ENCODE results near the gene ANTXR1. TPM values are rescaled to one million over a fixed set of nuclear protein-coding genes. Genes with fewer than 3 reads are reported as not detected.

The ANTXR1 gene
- total RNA-seq, 1 experiment from 2014 or later, result 48.3 TPM

- no peak for DNase-seq
- H2AFZ ChIP-seq, result no peak overlapping the region
- no peak overlapping the region for H3K4me3 ChIP-seq
- H3K27ac ChIP-seq, result no peak overlapping the region
- no peak overlapping the region for H3K4me2 ChIP-seq
- H3K9me2 ChIP-seq (ENCODE audit: insufficient read depth), result no peaks in the 10 kb centered on the region
- POLR2A ChIA-PET (ENCODE audit: unreplicated experiment), result no interaction called here
- intact Hi-C loops (cut with micrococcal nuclease; ENCODE audit: unreplicated experiment), result no loop called here
- no peak for TF ChIP-seq CTCF (conservative IDR thresholded peaks at IDR 0.05)
- H3K9me3 ChIP-seq (ENCODE audit: insufficient read depth, low read depth), result no peaks in the 10 kb centered on the region
- H3K79me2 ChIP-seq (ENCODE audit: low read depth), result no peaks in the 10 kb centered on the region
- BruUV-seq (replicated peaks), result no TSS peak
- H3K4me1 ChIP-seq (replicated peaks; ENCODE audit: insufficient read depth), result no peaks in the 10 kb centered on the region
- H3F3A ChIP-seq (ENCODE audit: insufficient read depth, low read depth), result no peaks in the 10 kb centered on the region
- H3K27me3 ChIP-seq (ENCODE audit: insufficient read depth, low read depth), result no peaks in the 10 kb centered on the region
- CTCF ChIA-PET, result no interaction called here
- no peaks in the 10 kb centered on the region for H3K36me3 ChIP-seq (ENCODE audit: low read depth)
- no peaks in the 10 kb centered on the region for H4K20me1 ChIP-seq (ENCODE audit: insufficient read depth)
Observed at GRCh38 chr2:69237070-69237670, 224.2 kb downstream of the ANTXR1 start.

GRCh38 chr2:69238449-69239031 lies 225.6 kb downstream of the ANTXR1 start:
- no TSS peak for BruUV-seq (replicated peaks)
- H3K36me3 ChIP-seq (ENCODE audit: low read depth), result no peaks in the 10 kb centered on the region
- H3K9me2 ChIP-seq (ENCODE audit: insufficient read depth), result no peaks in the 10 kb centered on the region
- H3F3A ChIP-seq (ENCODE audit: insufficient read depth, low read depth), result no peaks in the 10 kb centered on the region
- H4K20me1 ChIP-seq (ENCODE audit: insufficient read depth), result no peaks in the 10 kb centered on the region
- TF ChIP-seq EZH2 (IDR thresholded peaks at IDR 0.05; ENCODE audit: low read depth), result no peak
- no peak for TF ChIP-seq CTCF (conservative IDR thresholded peaks at IDR 0.05)
- H2AFZ ChIP-seq, result no peak overlapping the region
- H3K27me3 ChIP-seq (ENCODE audit: insufficient read depth, low read depth), result no peaks in the 10 kb centered on the region
- H3K4me3 ChIP-seq, result no peak overlapping the region
- ChIA-PET POLR2A (ENCODE audit: unreplicated experiment) (no interaction called here), CTCF (no interaction called here)
- no peaks in the 10 kb centered on the region for H3K4me1 ChIP-seq (replicated peaks; ENCODE audit: insufficient read depth)
- intact Hi-C loops (cut with micrococcal nuclease; ENCODE audit: unreplicated experiment), result no loop called here
- no peaks in the 10 kb centered on the region for H3K79me2 ChIP-seq (ENCODE audit: low read depth)
- H3K27ac ChIP-seq, result no peak overlapping the region
- no peak for DNase-seq
- H3K4me2 ChIP-seq, result no peak overlapping the region
- H3K9me3 ChIP-seq (ENCODE audit: insufficient read depth, low read depth), result no peaks in the 10 kb centered on the region

GRCh38 chr2:69241093-69241492 lies 228.1 kb downstream of the ANTXR1 start:
- Histone ChIP-seq H3K9me2 (ENCODE audit: insufficient read depth) (no peaks in the 10 kb centered on the region), H3K9me3 (ENCODE audit: insufficient read depth, low read depth) (no peaks in the 10 kb centered on the region), H3K27me3 (ENCODE audit: insufficient read depth, low read depth) (no peaks in the 10 kb centered on the region), H3K4me3 (no peak overlapping the region), H3K79me2 (ENCODE audit: low read depth) (no peaks in the 10 kb centered on the region), H3K36me3 (ENCODE audit: low read depth) (no peaks in the 10 kb centered on the region), H3K4me1 (replicated peaks; ENCODE audit: insufficient read depth) (no peaks in the 10 kb centered on the region), H3K27ac (no peak overlapping the region), H3K4me2 (no peak overlapping the region), H4K20me1 (ENCODE audit: insufficient read depth) (no peaks in the 10 kb centered on the region), H2AFZ (no peak overlapping the region), H3F3A (ENCODE audit: insufficient read depth, low read depth) (no peaks in the 10 kb centered on the region)
- no TSS peak for BruUV-seq (replicated peaks)
- DNase-seq, result no peak
- POLR2A ChIA-PET (ENCODE audit: unreplicated experiment), result no interaction called here
- CTCF ChIA-PET, result no interaction called here
- TF ChIP-seq CTCF (conservative IDR thresholded peaks at IDR 0.05), result no peak
- no peak for TF ChIP-seq EZH2 (IDR thresholded peaks at IDR 0.05; ENCODE audit: low read depth)
- intact Hi-C loops (cut with micrococcal nuclease; ENCODE audit: unreplicated experiment), result no loop called here
